GM06990 (cell line): ENCODE measurements around the gene ALB.
A peak's percentile ranks its signal among the peaks of the same experiment; 100 is the strongest.
"Not testable (repeated sequence)": the region's sequence is repeated elsewhere in the genome, so short reads cannot be mapped to it uniquely, and the experiment has no call there.

Source experiments
- DNase-seq: peaks from one replicate; pipeline ENCODE4 v3.0.0-alpha.2; 2011; ENCODE audit not compliant: insufficient read length; ENCODE audit errors: extremely low read depth
- H3K27me3 ChIP-seq: replicated peaks from 2 replicates; pipeline ENCODE4 v1.6.0; 2011; ENCODE audit warnings: low read length; ENCODE audit not compliant: control insufficient read depth, insufficient read depth
- H3K36me3 ChIP-seq: 2 replicates; pipeline ENCODE4 v1.5.1; 2011; ENCODE audit warnings: low read length; ENCODE audit not compliant: control insufficient read depth, insufficient read depth
- H3K4me3 ChIP-seq: replicated peaks from 2 replicates; pipeline ENCODE4 v1.5.1; 2011; ENCODE audit warnings: low read depth, mild to moderate bottlenecking, control low read depth, low read length
- TF ChIP-seq, protein P1 (sequence below): IDR thresholded peaks from 2 replicates; pipeline ENCODE4 v1.5.1; 2011; ENCODE audit warnings: low read length, control low read depth, mild to moderate bottlenecking, inconsistent platforms; ENCODE audit not compliant: insufficient read depth, poor library complexity, severe bottlenecking

The ALB gene

GRCh38 chr4:73379946-73380345 lies 24.1 kb upstream of the ALB start:
- TF ChIP-seq, protein P1, sequence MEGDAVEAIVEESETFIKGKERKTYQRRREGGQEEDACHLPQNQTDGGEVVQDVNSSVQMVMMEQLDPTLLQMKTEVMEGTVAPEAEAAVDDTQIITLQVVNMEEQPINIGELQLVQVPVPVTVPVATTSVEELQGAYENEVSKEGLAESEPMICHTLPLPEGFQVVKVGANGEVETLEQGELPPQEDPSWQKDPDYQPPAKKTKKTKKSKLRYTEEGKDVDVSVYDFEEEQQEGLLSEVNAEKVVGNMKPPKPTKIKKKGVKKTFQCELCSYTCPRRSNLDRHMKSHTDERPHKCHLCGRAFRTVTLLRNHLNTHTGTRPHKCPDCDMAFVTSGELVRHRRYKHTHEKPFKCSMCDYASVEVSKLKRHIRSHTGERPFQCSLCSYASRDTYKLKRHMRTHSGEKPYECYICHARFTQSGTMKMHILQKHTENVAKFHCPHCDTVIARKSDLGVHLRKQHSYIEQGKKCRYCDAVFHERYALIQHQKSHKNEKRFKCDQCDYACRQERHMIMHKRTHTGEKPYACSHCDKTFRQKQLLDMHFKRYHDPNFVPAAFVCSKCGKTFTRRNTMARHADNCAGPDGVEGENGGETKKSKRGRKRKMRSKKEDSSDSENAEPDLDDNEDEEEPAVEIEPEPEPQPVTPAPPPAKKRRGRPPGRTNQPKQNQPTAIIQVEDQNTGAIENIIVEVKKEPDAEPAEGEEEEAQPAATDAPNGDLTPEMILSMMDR = no peak
- no peak for DNase-seq
- no peaks in the 10 kb centered on the region; the same call in 1 of the 2 replicates for H3K27me3 ChIP-seq

GRCh38 chr4:73381214-73381613 lies 22.9 kb upstream of the ALB start:
- Histone ChIP-seq H3K36me3 (no peaks in the 10 kb centered on the region), H3K27me3 (no peaks in the 10 kb centered on the region; the same call in 1 of the 2 replicates), H3K4me3 (no peak overlapping the region)
- DNase-seq = no peak
- TF ChIP-seq, protein P1 = no peak

More at GRCh38 chr4:73379946-73380345, 24.1 kb upstream of the ALB start:
- H3K4me3 ChIP-seq = no peak overlapping the region
- no peaks in the 10 kb centered on the region for H3K36me3 ChIP-seq

GRCh38 chr4:73383452-73383851 lies 20.6 kb upstream of the ALB start:
- TF ChIP-seq, protein P1 = no peak
- H3K4me3 ChIP-seq = no peak overlapping the region
- DNase-seq = no peak
- H3K27me3 ChIP-seq = no peaks in the 10 kb centered on the region; the same call in 1 of the 2 replicates
- H3K36me3 ChIP-seq = no peaks in the 10 kb centered on the region

- Histone ChIP-seq H3K27me3 (no peaks in the 10 kb centered on the region; the same call in 1 of the 2 replicates), H3K36me3 (no peaks in the 10 kb centered on the region), H3K4me3 (no peak overlapping the region)
- TF ChIP-seq, protein P1 = no peak
- DNase-seq = peak; percentile 8
These were observed 16.5 kb upstream of the ALB start for GRCh38 chr4:73387552-73387951.

GRCh38 chr4:73388887-73389286 lies 15.2 kb upstream of the ALB start:
- TF ChIP-seq, protein P1 = no peak
- Histone ChIP-seq H3K4me3 (no peak overlapping the region), H3K27me3 (no peaks in the 10 kb centered on the region; the same call in 1 of the 2 replicates), H3K36me3 (no peaks in the 10 kb centered on the region)
- DNase-seq = no peak

- not testable (repeated sequence) for H3K27me3 ChIP-seq
These were observed 14.4 kb upstream of the ALB start for GRCh38 chr4:73389663-73390062.

More at GRCh38 chr4:73389663-73390062, 14.4 kb upstream of the ALB start:
- not testable (repeated sequence) for DNase-seq, H3K4me3 ChIP-seq, H3K36me3 ChIP-seq
